SK-N-SH treated with all-trans-retinoic acid at 6 μM for 48 hours (cell line): ENCODE measurements around the gene SNAPC4.

Experiments used
- ARNTL ChIP-seq: fragments of 450-650 bp; formaldehyde crosslinking; IDR thresholded peaks from 2 replicates; pipeline ENCODE4 v1.5.0; 2020; ENCODE audit warnings: low read depth, mild to moderate bottlenecking, moderate library complexity, borderline replicate concordance
- CREB5 ChIP-seq: fragments of 250-450 bp; sonication (Bioruptor Pico); IDR thresholded peaks from 2 replicates; pipeline ENCODE4 v1.5.1; 2020; ENCODE audit warnings: low read depth, mild to moderate bottlenecking, moderate library complexity
- CSDC2 ChIP-seq: fragments of 250-450 bp; sonication (Bioruptor Pico); IDR thresholded peaks from 2 replicates; pipeline ENCODE4 v1.5.0; 2020; ENCODE audit warnings: mild to moderate bottlenecking, moderate library complexity
- ESRRG ChIP-seq: fragments of 250-450 bp; sonication (Bioruptor Pico); IDR thresholded peaks from 2 replicates; pipeline ENCODE4 v1.6.1; 2021; ENCODE audit warnings: mild to moderate bottlenecking
- OSR1 ChIP-seq: fragments of 250-450 bp; sonication (Bioruptor Pico); IDR thresholded peaks from 2 replicates; pipeline ENCODE4 v1.8.0; 2022; ENCODE audit warnings: moderate library complexity, mild to moderate bottlenecking, inconsistent platforms
- PPARA ChIP-seq: fragments of 250-450 bp; sonication (Bioruptor Pico); IDR thresholded peaks from 2 replicates; pipeline ENCODE4 v1.5.0; 2020; ENCODE audit warnings: mild to moderate bottlenecking, borderline replicate concordance
- RARB ChIP-seq: fragments of 250-450 bp; sonication (Bioruptor Pico); IDR thresholded peaks from 2 replicates; pipeline ENCODE4 v1.8.0; 2021; ENCODE audit warnings: mild to moderate bottlenecking, moderate library complexity
- TOX ChIP-seq: fragments of 250-450 bp; sonication (Bioruptor Pico); IDR thresholded peaks from 2 replicates; pipeline ENCODE4 v1.8.0; 2021; ENCODE audit warnings: mild to moderate bottlenecking, moderate library complexity, borderline replicate concordance
- ZC3H10 ChIP-seq: fragments of 250-450 bp; sonication (Bioruptor Pico); IDR thresholded peaks from 2 replicates; pipeline ENCODE4 v1.5.1; 2021; ENCODE audit warnings: mild to moderate bottlenecking, moderate library complexity
- TF ChIP-seq, protein P1 (sequence below): fragments of 250-450 bp; sonication (Bioruptor Pico); IDR thresholded peaks from 2 replicates; pipeline ENCODE4 v1.5.1; 2021; ENCODE audit warnings: mild to moderate bottlenecking, moderate library complexity

DNA sequence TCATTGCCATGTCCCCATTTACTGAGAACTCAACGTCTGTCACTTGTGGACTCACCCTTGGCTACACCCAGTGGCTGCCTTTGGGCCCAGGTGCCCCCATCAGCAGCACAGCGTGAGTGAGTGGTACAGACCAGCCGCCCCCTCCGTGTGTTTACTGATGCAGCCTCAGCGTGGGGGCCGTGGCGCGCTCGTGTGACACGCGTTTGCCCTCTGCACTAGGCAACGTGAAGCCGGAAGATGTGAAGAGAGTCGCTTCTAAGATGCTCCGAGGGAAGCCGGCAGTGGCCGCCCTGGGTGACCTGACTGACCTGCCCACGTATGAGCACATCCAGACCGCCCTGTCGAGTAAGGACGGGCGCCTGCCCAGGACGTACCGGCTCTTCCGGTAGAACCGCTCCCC lies 22.9 kb upstream of the SNAPC4 start:
- no peak for TF ChIP-seq CSDC2
- TF ChIP-seq TOX, result no peak
- TF ChIP-seq ZC3H10 (CRISPR knock-in tag), result no peak
- no peak for TF ChIP-seq CREB5
- no peak for TF ChIP-seq OSR1
- TF ChIP-seq, protein P1, sequence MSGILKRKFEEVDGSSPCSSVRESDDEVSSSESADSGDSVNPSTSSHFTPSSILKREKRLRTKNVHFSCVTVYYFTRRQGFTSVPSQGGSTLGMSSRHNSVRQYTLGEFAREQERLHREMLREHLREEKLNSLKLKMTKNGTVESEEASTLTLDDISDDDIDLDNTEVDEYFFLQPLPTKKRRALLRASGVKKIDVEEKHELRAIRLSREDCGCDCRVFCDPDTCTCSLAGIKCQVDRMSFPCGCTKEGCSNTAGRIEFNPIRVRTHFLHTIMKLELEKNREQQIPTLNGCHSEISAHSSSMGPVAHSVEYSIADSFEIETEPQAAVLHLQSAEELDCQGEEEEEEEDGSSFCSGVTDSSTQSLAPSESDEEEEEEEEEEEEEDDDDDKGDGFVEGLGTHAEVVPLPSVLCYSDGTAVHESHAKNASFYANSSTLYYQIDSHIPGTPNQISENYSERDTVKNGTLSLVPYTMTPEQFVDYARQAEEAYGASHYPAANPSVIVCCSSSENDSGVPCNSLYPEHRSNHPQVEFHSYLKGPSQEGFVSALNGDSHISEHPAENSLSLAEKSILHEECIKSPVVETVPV (CRISPR knock-in tag), result no peak
- TF ChIP-seq PPARA (CRISPR knock-in tag), result no peak
- no peak for TF ChIP-seq ARNTL (CRISPR knock-in tag)
- TF ChIP-seq RARB (CRISPR knock-in tag), result no peak
- TF ChIP-seq ESRRG (CRISPR knock-in tag), result no peak
